ENCODE data around the gene POLR3B. TPM values are rescaled to one million over a fixed set of nuclear protein-coding genes. Genes with fewer than 3 reads are reported as not detected.

Gene POLR3B
- total and polyA plus RNA-seq, 2 of the 13 experiments (the other 11 are each of a cell fraction or from before 2014, with no cell fraction given): 4.8 to 13.1 TPM

DNA sequence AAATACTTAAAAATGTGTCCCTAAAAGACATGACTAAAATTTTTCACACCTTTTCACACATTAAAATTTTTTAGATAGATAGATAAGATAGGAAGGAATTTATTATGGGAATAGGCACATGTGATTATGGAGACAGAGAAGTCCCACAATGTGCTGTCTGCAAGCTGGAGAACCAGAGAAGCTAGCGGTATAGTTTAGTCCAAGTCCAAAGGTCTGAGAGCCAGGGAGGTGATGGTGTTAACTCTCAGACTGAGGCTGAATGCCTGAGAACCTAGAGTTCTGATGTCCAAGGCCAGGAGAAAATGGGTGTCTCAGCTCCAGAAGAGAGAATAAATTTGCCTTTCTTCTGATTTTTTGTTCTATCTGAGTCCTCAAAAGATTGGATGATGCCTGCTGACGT, 65.7 kb downstream of the POLR3B start:
- POLR2A ChIA-PET: interaction anchor here (1.4 kb wide), 1 partner anchor 66 kb away, joined by 3 read pairs; the partner anchor contains the start of gene POLR3B

More for the DNA sequence above, 65.7 kb downstream of the POLR3B start:
- FAIRE-seq (no peak), DNase-seq (ENCODE audit: low spot score) (no peak), ATAC-seq (no peak)
- in situ Hi-C loops (cut with HindIII; ENCODE audit: extremely low pct_ligation_motif_present, low pct_unique_long_range_greater_than_20kb) (no loop called here), intact Hi-C loops (cut with micrococcal nuclease; ENCODE audit: unreplicated experiment) (no loop called here)
- no TSS peak for BruUV-seq (replicated peaks)
- 80% methylated on average over 2 of the region's 2 CpGs for WGBS (ENCODE audit: low lambda C conversion rate)
- TF ChIP-seq ZSCAN25 (CRISPR knock-in tag; IDR thresholded peaks at IDR 0.05) (no peak), MTF2 (CRISPR knock-in tag; IDR thresholded peaks at IDR 0.05; ENCODE audit: borderline replicate concordance) (no peak), ARID2 (CRISPR knock-in tag; IDR thresholded peaks at IDR 0.05; ENCODE audit: borderline replicate concordance) (no peak), HNF4A (CRISPR knock-in tag; IDR thresholded peaks at IDR 0.05) (peak; percentile 41), ZNF432 (CRISPR knock-in tag; IDR thresholded peaks at IDR 0.05; ENCODE audit: borderline replicate concordance) (no peak), MED1 (CRISPR knock-in tag; IDR thresholded peaks at IDR 0.05) (no peak)
- TF ChIP-seq, protein P1, sequence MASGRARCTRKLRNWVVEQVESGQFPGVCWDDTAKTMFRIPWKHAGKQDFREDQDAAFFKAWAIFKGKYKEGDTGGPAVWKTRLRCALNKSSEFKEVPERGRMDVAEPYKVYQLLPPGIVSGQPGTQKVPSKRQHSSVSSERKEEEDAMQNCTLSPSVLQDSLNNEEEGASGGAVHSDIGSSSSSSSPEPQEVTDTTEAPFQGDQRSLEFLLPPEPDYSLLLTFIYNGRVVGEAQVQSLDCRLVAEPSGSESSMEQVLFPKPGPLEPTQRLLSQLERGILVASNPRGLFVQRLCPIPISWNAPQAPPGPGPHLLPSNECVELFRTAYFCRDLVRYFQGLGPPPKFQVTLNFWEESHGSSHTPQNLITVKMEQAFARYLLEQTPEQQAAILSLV (CRISPR knock-in tag; IDR thresholded peaks at IDR 0.05; ENCODE audit: borderline replicate concordance): no peak
- TF ChIP-seq, protein P2, sequence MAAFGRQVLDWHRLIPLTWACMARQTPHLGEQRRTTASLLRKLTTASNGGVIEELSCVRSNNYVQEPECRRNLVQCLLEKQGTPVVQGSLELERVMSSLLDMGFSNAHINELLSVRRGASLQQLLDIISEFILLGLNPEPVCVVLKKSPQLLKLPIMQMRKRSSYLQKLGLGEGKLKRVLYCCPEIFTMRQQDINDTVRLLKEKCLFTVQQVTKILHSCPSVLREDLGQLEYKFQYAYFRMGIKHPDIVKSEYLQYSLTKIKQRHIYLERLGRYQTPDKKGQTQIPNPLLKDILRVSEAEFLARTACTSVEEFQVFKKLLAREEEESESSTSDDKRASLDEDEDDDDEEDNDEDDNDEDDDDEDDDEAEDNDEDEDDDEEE (CRISPR knock-in tag; IDR thresholded peaks at IDR 0.05): no peak
- TF ChIP-seq, protein P3, sequence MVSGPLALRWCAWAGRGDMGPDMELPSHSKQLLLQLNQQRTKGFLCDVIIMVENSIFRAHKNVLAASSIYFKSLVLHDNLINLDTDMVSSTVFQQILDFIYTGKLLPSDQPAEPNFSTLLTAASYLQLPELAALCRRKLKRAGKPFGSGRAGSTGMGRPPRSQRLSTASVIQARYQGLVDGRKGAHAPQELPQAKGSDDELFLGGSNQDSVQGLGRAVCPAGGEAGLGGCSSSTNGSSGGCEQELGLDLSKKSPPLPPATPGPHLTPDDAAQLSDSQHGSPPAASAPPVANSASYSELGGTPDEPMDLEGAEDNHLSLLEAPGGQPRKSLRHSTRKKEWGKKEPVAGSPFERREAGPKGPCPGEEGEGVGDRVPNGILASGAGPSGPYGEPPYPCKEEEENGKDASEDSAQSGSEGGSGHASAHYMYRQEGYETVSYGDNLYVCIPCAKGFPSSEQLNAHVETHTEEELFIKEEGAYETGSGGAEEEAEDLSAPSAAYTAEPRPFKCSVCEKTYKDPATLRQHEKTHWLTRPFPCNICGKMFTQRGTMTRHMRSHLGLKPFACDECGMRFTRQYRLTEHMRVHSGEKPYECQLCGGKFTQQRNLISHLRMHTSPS (CRISPR knock-in tag; IDR thresholded peaks at IDR 0.05; ENCODE audit: low read depth): no peak
- TF ChIP-seq, protein P4, sequence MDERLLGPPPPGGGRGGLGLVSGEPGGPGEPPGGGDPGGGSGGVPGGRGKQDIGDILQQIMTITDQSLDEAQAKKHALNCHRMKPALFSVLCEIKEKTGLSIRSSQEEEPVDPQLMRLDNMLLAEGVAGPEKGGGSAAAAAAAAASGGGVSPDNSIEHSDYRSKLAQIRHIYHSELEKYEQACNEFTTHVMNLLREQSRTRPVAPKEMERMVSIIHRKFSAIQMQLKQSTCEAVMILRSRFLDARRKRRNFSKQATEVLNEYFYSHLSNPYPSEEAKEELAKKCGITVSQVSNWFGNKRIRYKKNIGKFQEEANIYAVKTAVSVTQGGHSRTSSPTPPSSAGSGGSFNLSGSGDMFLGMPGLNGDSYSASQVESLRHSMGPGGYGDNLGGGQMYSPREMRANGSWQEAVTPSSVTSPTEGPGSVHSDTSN (CRISPR knock-in tag; IDR thresholded peaks at IDR 0.05): no peak
- TF ChIP-seq, protein P5, sequence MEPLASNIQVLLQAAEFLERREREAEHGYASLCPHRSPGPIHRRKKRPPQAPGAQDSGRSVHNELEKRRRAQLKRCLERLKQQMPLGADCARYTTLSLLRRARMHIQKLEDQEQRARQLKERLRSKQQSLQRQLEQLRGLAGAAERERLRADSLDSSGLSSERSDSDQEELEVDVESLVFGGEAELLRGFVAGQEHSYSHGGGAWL (CRISPR knock-in tag; IDR thresholded peaks at IDR 0.05): no peak
- TF ChIP-seq, protein P6, sequence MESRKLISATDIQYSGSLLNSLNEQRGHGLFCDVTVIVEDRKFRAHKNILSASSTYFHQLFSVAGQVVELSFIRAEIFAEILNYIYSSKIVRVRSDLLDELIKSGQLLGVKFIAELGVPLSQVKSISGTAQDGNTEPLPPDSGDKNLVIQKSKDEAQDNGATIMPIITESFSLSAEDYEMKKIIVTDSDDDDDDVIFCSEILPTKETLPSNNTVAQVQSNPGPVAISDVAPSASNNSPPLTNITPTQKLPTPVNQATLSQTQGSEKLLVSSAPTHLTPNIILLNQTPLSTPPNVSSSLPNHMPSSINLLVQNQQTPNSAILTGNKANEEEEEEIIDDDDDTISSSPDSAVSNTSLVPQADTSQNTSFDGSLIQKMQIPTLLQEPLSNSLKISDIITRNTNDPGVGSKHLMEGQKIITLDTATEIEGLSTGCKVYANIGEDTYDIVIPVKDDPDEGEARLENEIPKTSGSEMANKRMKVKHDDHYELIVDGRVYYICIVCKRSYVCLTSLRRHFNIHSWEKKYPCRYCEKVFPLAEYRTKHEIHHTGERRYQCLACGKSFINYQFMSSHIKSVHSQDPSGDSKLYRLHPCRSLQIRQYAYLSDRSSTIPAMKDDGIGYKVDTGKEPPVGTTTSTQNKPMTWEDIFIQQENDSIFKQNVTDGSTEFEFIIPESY (CRISPR knock-in tag; IDR thresholded peaks at IDR 0.05): peak; percentile 93
- Histone ChIP-seq H3K27me3 (ENCODE audit: control insufficient read depth in 1 of 2, insufficient read depth in 2 of 2, low read length in 2 of 2) (no peaks in the 10 kb centered on the region), H3K4me2 (ENCODE audit: low read depth, low read length) (no peak overlapping the region), H3K4me1 (ENCODE audit: insufficient read depth, low read length) (peaks cover 16% of the 10 kb centered on the region), H4K20me1 (ENCODE audit: insufficient read depth, low read length) (no peaks in the 10 kb centered on the region), H3K27ac (ENCODE audit: extremely low read length, insufficient read depth, low read length) (no peak overlapping the region), H3K9ac (ENCODE audit: insufficient read depth, low read depth, low read length) (no peak overlapping the region), H3K36me3 (replicated peaks in 1 of 2; ENCODE audit: control insufficient read depth in 1 of 2, insufficient read depth in 2 of 2, low read length in 2 of 2) (peaks cover 0 to 9% of the 10 kb centered on the region in 2 experiments; a peak in 2 of 5 replicates), H3K4me3 (replicated peaks in 1 of 3; ENCODE audit: insufficient read depth in 1 of 3, low read depth in 2 of 3, low read length in 3 of 3) (no peak overlapping the region), H3K9me3 (ENCODE audit: low read length) (no peaks in the 10 kb centered on the region), H2AFZ (ENCODE audit: low read length) (no peak overlapping the region), H3K79me2 (ENCODE audit: insufficient read depth, low read length) (no peaks in the 10 kb centered on the region)
- CTCF ChIA-PET (ENCODE audit: low intra/inter-chr PET ratio, low total read pairs): no interaction called here
